Subcutaneous adipose tissue (tissue), 4 donors: ENCODE measurements around the gene LRCOL1. TPM values are rescaled to one million over a fixed set of nuclear protein-coding genes. Genes with fewer than 3 reads are reported as not detected.

Experiments
- CTCF ChIP-seq: fragments of 450-650 bp; IDR thresholded peaks from one replicate; pipeline ENCODE4 v1.5.1; 2016; ENCODE audit warnings: low read depth, mild to moderate bottlenecking, control low read depth, antibody characterized with exemption, moderate library complexity
- total RNA-seq, 4 donors: library from RNA; depleted of rRNA; stranded (reverse); fragments of >200 nt; gene quantifications; one replicate each; pipeline ENCODE4 v1.1.0, GENCODE V29; 2016

LRCOL1 gene
- total RNA-seq, 4 donors from 2014 or later = 2.1 TPM; not detected in 3

- no peak for TF ChIP-seq CTCF
Observed at GRCh38 chr12:132641811-132642650, 31.6 kb upstream of the LRCOL1 start.

GRCh38 chr12:132640936-132641335 lies 30.6 kb upstream of the LRCOL1 start:
- no peak for TF ChIP-seq CTCF

GRCh38 chr12:132639956-132640520 lies 29.7 kb upstream of the LRCOL1 start:
- no peak for TF ChIP-seq CTCF

- TF ChIP-seq CTCF = no peak
Observed at GRCh38 chr12:132638541-132639408, 28.4 kb upstream of the LRCOL1 start.

- no peak for TF ChIP-seq CTCF
Observed at GRCh38 chr12:132637811-132638210, 27.4 kb upstream of the LRCOL1 start.

- no peak for TF ChIP-seq CTCF
Observed at GRCh38 chr12:132635076-132635955, 24.9 kb upstream of the LRCOL1 start.
